B cell (primary cell): ENCODE measurements around the gene CHD2. TPM values are rescaled to one million over a fixed set of nuclear protein-coding genes. Genes with fewer than 3 reads are reported as not detected.

Experiments used
- ATAC-seq: fragments of 200-7000 bp; cut with Tn5 transposase; one replicate; pipeline ENCODE4 v1.10.0; 2021; ENCODE audit warnings: low read depth, mild to moderate bottlenecking, moderate number of reproducible peaks, moderate library complexity
- CTCF ChIA-PET: fragments of 350-600 bp; sonication (Branson Sonifier 250); formaldehyde crosslinking; loops from one replicate; lab custom pipeline; 2021; ENCODE audit warnings: antibody characterized with exemption, inconsistent platforms; lab: Charles Lee
- POLR2A ChIA-PET: fragments of 350-600 bp; sonication (Branson Sonifier 250); formaldehyde crosslinking; loops from one replicate; lab custom pipeline; 2021; ENCODE audit warnings: antibody characterized with exemption; lab: Charles Lee
- DNase-seq: peaks from one replicate; pipeline ENCODE4 v3.0.0; 2013
- H2AFZ ChIP-seq: 2 replicates; pipeline ENCODE4 v1.6.1; 2012; ENCODE audit warnings: mild to moderate bottlenecking, low read depth, low read length; ENCODE audit not compliant: insufficient read depth, poor library complexity, severe bottlenecking
- H3K27ac ChIP-seq, 2 donors: 1 replicate in 1 of 2; 2 replicates in 1 of 2; pipeline ENCODE4 v1.5.1; 2012 to 2013; ENCODE audit warnings: low read length in 2 of 2, mild to moderate bottlenecking in 2 of 2, moderate library complexity in 1 of 2
- H3K27me3 ChIP-seq, 4 experiments: fragments of 200-600 bp in 1 of 4; sonication (generic) in 1 of 4; replicated peaks in 1 of 4; 1 replicate in 2 of 4; 2 replicates in 2 of 4; pipeline versions ENCODE4 v1.6.1 to v1.7.0; 2013 to 2016; ENCODE audit warnings: low read length in 3 of 4, mild to moderate bottlenecking in 2 of 4, mixed read lengths in 1 of 4, moderate library complexity in 1 of 4; ENCODE audit not compliant: insufficient read depth in 4 of 4, control insufficient read depth in 3 of 4; ENCODE audit errors: control extremely low read depth in 1 of 4
- H3K36me3 ChIP-seq, 2 experiments: replicated peaks in 1 of 2; 1 replicate in 1 of 2; 2 replicates in 1 of 2; pipeline versions ENCODE4 v1.6.1 to v1.7.1; 2013; ENCODE audit warnings: low read length in 1 of 2; ENCODE audit not compliant: insufficient read depth in 2 of 2, control insufficient read depth in 1 of 2; ENCODE audit errors: control extremely low read depth in 1 of 2, extremely low read depth in 1 of 2
- H3K4me1 ChIP-seq, 2 donors: fragments of 200-600 bp in 1 of 2; sonication (generic) in 1 of 2; 1 replicate in 1 of 2; 2 replicates in 1 of 2; pipeline versions ENCODE4 v1.5.1 to v1.6.1; 2013 to 2017; ENCODE audit warnings: low read length in 2 of 2; ENCODE audit not compliant: control insufficient read depth in 2 of 2, insufficient read depth in 2 of 2
- H3K4me2 ChIP-seq: replicated peaks from 2 replicates; pipeline ENCODE3; 2012; ENCODE audit warnings: mild to moderate bottlenecking, low read depth, low read length; ENCODE audit not compliant: poor library complexity, severe bottlenecking
- H3K4me3 ChIP-seq, 5 experiments: fragments of 200-600 bp in 1 of 5; sonication (generic) in 1 of 5; 1 replicate in 3 of 5; 2 replicates in 2 of 5; pipeline versions ENCODE4 v1.5.1 to v1.7.0; 2011 to 2016; ENCODE audit warnings: low read length in 4 of 5, mild to moderate bottlenecking in 4 of 5, low read depth in 2 of 5, control low read depth in 1 of 5, moderate library complexity in 1 of 5; ENCODE audit not compliant: insufficient read depth in 1 of 5; ENCODE audit errors: control extremely low read depth in 1 of 5, extremely low read depth in 1 of 5
- H3K79me2 ChIP-seq: fragments of 200-600 bp; sonication (generic); one replicate; pipeline ENCODE4 v1.6.0; 2016; ENCODE audit warnings: low read length; ENCODE audit not compliant: control insufficient read depth, insufficient read depth
- H3K9ac ChIP-seq: fragments of 200-600 bp; sonication (generic); 2 replicates; pipeline ENCODE4 v1.6.1; 2017; ENCODE audit warnings: mild to moderate bottlenecking, low read length, moderate library complexity
- H3K9me3 ChIP-seq, 3 donors: one replicate each; pipeline versions ENCODE4 v1.6.1 to v1.7.1; 2013; ENCODE audit warnings: low read length in 2 of 3; ENCODE audit not compliant: control insufficient read depth in 2 of 3, insufficient read depth in 1 of 3; ENCODE audit errors: control extremely low read depth in 1 of 3
- H4K20me1 ChIP-seq: 2 replicates; pipeline ENCODE4 v1.6.0; 2012; ENCODE audit warnings: mild to moderate bottlenecking, low read length; ENCODE audit not compliant: insufficient read depth, control insufficient read depth, poor library complexity, severe bottlenecking
- H3K27ac Mint-ChIP-seq: one replicate; pipeline ENCODE4 v1.8.0; 2021; ENCODE audit warnings: mixed read lengths
- H3K27me3 Mint-ChIP-seq: one replicate; pipeline ENCODE4 v1.8.0; 2021; ENCODE audit warnings: mixed read lengths
- H3K4me1 Mint-ChIP-seq: one replicate; pipeline ENCODE4 v1.8.0; 2021; ENCODE audit warnings: mixed read lengths
- H3K4me3 Mint-ChIP-seq: one replicate; pipeline ENCODE4 v1.8.0; 2021; ENCODE audit warnings: mixed read lengths
- H3K9me3 Mint-ChIP-seq: one replicate; pipeline ENCODE4 v1.8.0; 2022; ENCODE audit warnings: mixed read lengths; ENCODE audit not compliant: insufficient read depth
- EZH2 ChIP-seq: IDR thresholded peaks from 2 replicates; pipeline ENCODE4 v1.6.1; 2012; ENCODE audit warnings: borderline replicate concordance, low read depth, mild to moderate bottlenecking, moderate library complexity, low read length; ENCODE audit not compliant: insufficient read depth, poor library complexity, severe bottlenecking
- WGBS: methylation state at CpG from one replicate; pipeline ENCODE4 v1.1.5; 2013; ENCODE audit warnings: missing lambda C conversion rate; ENCODE audit not compliant: insufficient coverage; 5-methylcytosine and 5-hydroxymethylcytosine counted together
- intact Hi-C: fragments of 100-400 bp; cut with micrococcal nuclease; formaldehyde crosslinking; loops from one replicate; pipeline ENCODE4 v1.10.0; 2022
- polyA plus RNA-seq: library from polyadenylated mRNA; depleted of rRNA; stranded (reverse); fragments of >200 nt; gene quantifications from 2 replicates; pipeline ENCODE4 v1.2.3, GENCODE V29; 2012
- total RNA-seq, 2 donors: library from RNA; stranded (reverse); fragments of 120-200 nt in 1 of 2; gene quantifications; 1 replicate in 1 of 2; 2 replicates in 1 of 2; pipeline versions ENCODE4 v1.2.3 to v1.2.4, GENCODE V29; 2013 to 2022
- TF ChIP-seq, protein P1 (sequence below): fragments of 200-600 bp; IDR thresholded peaks from one replicate; pipeline ENCODE4 v1.8.0; 2022; ENCODE audit warnings: antibody characterized with exemption, mild to moderate bottlenecking

Gene CHD2
- total and polyA plus RNA-seq, 2 donors (not counting 1 experiment from before 2014, with no cell fraction given) = 86.9 to 353 TPM

DNA sequence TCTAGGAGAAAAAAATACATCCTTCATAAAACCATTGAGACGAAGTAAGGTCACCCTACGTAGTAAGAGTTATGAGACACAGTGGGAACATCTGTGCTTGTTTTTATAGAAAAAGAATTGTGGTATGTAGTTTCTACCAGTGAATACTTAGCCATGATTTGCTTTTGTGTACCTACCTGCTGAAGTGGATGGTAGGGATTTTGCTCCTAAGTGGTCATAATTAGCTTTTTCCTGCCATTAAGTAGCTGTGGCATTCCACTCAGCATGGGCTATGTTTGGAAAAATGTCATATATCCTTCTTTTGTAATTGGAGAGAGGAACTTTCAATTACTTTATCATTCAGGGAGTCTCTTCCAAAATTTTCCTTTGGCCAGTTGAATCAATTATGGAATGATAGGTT is 63.7 kb downstream of the CHD2 start:
- Mint-ChIP-seq H3K4me1 (peaks cover 15% of the 10 kb centered on the region), H3K27ac (no peak overlapping the region), H3K27me3 (no peaks in the 10 kb centered on the region), H3K9me3 (no peaks in the 10 kb centered on the region), H3K4me3 (no peak overlapping the region)
- no peak for DNase-seq
- H3K9ac ChIP-seq = no peak overlapping the region
- H3K79me2 ChIP-seq = peaks cover 76% of the 10 kb centered on the region
- no peaks in the 10 kb centered on the region for H3K27me3 ChIP-seq
- no peak overlapping the region for H3K4me2 ChIP-seq
- H4K20me1 ChIP-seq = peaks cover 28% of the 10 kb centered on the region
- ATAC-seq = no peak
- intact Hi-C loops = no loop called here
- POLR2A ChIA-PET = no interaction called here
- WGBS = no CpG with 5 or more reads among the region's 2 CpGs
- CTCF ChIA-PET = interaction anchor here (1.1 to 1.2 kb wide), 2 partner anchors 21 to 167 kb away, joined by 3 to 5 read pairs; no protein-coding TSS in a partner anchor
- H3K27ac ChIP-seq = no peak overlapping the region
- no peak overlapping the region for H3K4me3 ChIP-seq
- no peaks in the 10 kb centered on the region for H3K4me1 ChIP-seq
- TF ChIP-seq, protein P1, sequence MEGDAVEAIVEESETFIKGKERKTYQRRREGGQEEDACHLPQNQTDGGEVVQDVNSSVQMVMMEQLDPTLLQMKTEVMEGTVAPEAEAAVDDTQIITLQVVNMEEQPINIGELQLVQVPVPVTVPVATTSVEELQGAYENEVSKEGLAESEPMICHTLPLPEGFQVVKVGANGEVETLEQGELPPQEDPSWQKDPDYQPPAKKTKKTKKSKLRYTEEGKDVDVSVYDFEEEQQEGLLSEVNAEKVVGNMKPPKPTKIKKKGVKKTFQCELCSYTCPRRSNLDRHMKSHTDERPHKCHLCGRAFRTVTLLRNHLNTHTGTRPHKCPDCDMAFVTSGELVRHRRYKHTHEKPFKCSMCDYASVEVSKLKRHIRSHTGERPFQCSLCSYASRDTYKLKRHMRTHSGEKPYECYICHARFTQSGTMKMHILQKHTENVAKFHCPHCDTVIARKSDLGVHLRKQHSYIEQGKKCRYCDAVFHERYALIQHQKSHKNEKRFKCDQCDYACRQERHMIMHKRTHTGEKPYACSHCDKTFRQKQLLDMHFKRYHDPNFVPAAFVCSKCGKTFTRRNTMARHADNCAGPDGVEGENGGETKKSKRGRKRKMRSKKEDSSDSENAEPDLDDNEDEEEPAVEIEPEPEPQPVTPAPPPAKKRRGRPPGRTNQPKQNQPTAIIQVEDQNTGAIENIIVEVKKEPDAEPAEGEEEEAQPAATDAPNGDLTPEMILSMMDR = no peak
- no peak for TF ChIP-seq EZH2
- peaks cover 17 to 78% of the 10 kb centered on the region in 2 experiments for H3K36me3 ChIP-seq
- no peaks in the 10 kb centered on the region for H3K9me3 ChIP-seq
- H2AFZ ChIP-seq = no peak overlapping the region

GRCh38 chr15:92968926-92969651 is 69.0 kb downstream of the CHD2 start:
- Histone ChIP-seq H3K4me1 (peaks cover 0 to 9% of the 10 kb centered on the region in 2 donors), H3K4me3 (no peak overlapping the region), H3K36me3 (peaks cover 11 to 85% of the 10 kb centered on the region in 2 experiments), H3K27me3 (no peaks in the 10 kb centered on the region), H3K4me2 (no peak overlapping the region), H3K79me2 (peaks cover 67% of the 10 kb centered on the region), H2AFZ (no peak overlapping the region), H4K20me1 (peaks cover 7% of the 10 kb centered on the region), H3K9me3 (no peaks in the 10 kb centered on the region), H3K27ac (peak overlapping the region in 1 of 2 donors; percentile 43), H3K9ac (no peak overlapping the region)
- Mint-ChIP-seq H3K27ac (peak overlapping the region; percentile 69), H3K9me3 (no peaks in the 10 kb centered on the region), H3K4me3 (no peak overlapping the region), H3K4me1 (peaks cover 22% of the 10 kb centered on the region), H3K27me3 (no peaks in the 10 kb centered on the region)
- POLR2A ChIA-PET = no interaction called here
- TF ChIP-seq, protein P1 = no peak
- TF ChIP-seq EZH2 = no peak
- peak; percentile 24 for ATAC-seq
- intact Hi-C loops = no loop called here
- CTCF ChIA-PET = interaction anchor here (1.0 to 2.4 kb wide), 2 partner anchors 16 to 172 kb away, joined by 4 to 10 read pairs; no protein-coding TSS in a partner anchor
- no peak for DNase-seq
- 100% methylated on average over 3 of the region's 5 CpGs for WGBS
